HG03103 (cell line): ENCODE data around the gene VSTM2L.
"Not testable (repeated sequence)": the region's sequence is repeated elsewhere in the genome, so short reads cannot be mapped to it uniquely, and the experiment has no call there.

Experiments used
- ATAC-seq: cut with Tn5 transposase; IDR thresholded peaks from one replicate; pipeline ENCODE4 v1.9.1; 2021; ENCODE audit warnings: low read depth; ENCODE audit not compliant: unreplicated experiment

The VSTM2L gene, protein sequence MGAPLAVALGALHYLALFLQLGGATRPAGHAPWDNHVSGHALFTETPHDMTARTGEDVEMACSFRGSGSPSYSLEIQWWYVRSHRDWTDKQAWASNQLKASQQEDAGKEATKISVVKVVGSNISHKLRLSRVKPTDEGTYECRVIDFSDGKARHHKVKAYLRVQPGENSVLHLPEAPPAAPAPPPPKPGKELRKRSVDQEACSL

DNA sequence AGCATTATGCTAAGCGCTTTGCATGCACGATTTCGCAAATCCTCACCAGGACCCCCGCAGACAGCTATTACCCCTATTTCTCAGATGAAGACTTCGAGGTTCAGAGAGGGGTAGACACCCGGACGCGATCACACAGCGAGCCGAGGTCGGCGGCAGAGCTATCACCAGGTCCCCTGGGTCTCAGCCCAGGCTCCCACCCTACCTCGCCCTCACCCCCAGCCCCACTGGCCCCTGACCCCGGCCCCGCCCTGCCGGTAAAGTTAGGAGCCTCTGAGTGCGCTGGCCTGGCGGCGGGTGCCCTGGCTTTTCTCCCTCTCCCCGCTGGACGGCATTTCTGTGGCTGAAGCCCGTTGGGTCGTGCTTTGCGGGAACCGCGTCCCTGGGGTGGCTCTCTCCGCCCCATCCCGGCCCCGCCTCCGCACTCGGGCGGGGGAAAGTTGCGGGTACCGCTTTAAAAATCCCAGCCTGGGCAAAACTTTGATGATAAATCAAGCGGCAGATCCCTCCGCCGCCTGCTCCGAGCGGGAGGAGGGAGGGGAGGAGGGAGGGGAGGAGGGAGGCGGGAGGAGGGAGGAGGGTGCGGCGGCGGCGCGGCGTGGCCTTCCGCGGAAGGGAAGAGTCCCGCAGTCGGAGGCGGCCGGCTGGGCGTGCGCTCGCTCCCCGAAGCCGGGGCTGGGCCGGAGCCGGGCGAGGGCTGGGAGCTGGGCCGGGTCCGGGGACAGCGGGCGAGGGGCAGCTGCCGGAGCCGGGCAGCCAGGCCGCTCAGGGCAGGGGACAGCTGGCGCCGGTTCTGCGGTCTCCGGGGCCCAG lies at the start of gene VSTM2L:
VSTM2L (plus strand) TSS at position 624 of the 810 bp plus-strand sequence. CDS start 224 bp downstream, outside the sequence.
- no peak for ATAC-seq

DNA sequence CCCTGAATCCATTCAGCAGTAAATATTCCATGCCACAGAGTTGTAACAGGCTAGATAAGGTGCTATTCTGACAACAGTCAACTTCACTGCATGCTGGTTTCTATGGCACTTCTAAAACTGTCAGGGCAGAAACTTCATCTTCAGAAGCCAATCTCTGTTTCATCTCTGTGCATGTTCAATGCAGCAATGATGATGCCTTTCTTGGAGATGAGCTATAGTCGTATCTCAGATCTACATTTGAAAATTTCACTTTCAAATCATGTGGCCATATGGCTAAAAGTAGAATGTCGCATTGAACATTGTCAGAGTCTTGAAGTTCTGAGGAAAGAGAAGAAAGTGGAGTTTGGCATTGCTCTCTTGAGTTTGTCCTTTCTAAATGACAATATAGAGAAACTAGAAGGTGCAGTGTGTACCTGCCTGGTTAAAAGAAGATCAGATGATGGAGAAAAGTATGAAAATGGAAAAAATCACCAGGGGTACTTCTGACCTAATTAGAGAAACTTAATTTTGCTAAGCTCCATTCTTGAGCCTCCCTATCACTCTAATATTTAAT lies 49.0 kb upstream of the VSTM2L start:
- no peak for ATAC-seq

DNA sequence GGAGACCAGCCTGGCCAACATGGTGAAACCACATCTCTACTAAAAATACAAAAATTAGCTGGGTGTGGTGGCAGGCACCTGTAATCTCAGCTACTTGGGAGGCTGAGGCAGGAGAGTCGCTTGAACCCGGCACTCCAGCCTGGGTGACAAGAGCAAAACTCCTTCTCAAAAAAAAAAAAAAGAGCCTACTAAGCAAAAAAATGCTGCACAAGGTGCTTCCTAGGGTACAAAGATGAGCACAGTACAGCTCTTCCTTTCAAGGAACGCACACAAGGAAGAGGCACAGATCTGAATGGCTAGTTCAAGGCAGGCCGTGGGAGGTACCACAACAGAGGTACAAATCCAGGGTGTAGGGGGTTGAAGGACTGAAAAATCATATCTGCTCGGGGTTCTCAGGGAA lies 46.9 kb upstream of the VSTM2L start:
- ATAC-seq: not testable (repeated sequence)

DNA sequence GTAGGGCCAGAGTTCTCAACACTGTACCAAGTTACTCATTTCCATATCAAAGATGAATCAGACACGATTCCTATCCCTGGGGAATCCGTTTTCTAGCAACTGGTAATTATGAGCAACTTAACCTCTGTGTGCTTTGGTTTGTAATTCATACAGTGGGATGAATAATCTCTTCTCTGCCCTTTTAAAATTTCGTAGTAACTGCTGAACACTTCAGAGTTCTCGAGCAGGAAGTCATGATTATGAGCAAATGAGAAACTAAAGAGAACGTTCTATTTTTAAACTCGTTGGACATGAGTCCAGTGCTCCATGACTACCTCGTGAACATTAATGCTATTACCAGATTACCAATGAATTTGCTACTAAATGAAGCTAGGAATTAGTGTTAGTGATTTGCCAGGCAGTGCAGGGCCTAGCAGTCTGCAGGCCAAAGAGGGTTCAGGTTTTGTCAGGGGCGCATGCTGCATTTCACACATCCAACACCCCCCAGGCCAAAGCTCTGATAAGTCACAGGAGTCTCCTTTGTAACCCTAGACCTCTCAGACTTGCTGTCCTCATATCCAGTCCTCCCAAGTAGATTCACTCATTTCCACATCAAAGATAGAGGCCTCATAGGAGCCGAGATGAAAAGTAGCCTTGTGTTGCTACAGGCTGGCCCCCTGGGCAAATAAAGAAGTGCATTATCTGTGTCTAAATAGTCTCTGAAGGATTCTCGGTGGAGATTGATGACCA lies 45.8 kb upstream of the VSTM2L start:
- no peak for ATAC-seq

DNA sequence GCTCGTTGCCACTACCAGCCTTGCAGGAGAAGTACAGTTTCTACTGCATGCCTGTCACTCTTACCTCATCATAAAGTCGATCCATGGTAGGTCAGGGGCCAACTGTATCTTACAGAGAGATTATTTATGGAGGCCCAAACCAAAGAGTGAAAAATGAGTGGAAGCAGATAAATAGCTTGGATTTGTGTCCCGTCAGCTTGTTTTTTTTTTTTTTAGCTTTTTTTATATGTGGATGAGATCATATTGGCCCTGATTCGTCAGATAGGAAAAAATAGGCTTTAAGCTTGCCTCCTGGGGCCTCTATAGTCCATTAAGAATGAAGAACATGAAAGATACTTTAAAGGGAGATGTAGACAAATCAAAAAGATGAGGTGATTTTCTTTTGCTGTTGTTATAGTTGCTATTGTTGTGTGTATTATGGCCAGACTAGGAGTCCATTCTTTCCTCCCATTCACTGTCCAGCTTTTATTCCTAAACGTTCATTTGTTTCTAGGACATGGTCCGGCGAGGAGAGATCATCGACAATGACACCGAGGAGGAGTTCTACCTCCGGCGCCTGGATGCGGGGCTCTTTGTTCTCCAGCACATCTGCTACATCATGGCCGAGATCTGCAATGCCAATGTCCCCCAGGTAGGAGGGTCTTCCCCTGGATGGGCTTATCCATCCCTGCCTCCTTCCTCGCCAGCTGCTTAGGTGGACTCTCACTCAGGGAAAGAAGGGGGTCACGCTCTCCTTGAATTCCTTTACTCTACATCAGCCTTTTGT lies 43.3 kb upstream of the VSTM2L start:
- ATAC-seq: no peak

DNA sequence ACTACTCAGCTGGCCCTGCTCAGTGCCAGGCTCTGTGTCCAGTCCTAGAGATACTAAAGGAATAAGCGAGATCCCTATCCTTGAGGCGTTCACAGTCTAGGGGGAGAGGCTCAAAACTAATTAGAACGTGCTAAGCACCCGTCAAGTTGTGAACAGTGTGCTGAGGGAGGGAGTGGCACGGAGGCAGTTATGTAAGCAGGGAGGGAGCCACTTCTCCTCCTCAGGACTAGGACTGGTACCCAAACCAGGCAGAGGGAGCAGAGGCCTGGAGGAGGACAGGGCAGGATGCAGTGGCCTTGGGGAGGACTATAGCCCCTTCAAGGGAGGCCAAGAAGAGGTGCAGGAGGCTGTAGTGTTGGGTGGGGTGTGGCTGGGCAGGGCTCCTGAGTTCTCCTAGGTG lies 39.6 kb upstream of the VSTM2L start:
- no peak for ATAC-seq

DNA sequence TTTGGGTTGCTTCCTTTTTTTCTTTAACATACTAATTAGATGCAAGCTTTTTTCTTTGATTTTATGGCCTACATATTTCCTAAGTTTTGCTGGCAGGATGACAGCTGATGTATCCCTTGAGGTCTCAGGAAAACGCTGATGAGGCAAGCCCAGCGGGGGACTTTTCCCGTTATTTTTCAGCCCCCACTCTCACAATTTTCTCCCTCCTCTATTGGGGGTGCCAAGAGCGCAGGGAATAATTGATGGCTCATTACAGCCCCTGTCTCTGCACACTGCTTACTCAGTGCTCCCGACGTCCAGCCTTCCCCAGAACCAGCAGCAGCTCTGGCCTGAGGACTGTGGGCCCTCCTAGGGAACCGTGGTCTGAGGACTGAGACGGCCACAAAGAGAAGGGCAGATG lies 38.6 kb upstream of the VSTM2L start:
- no peak for ATAC-seq

DNA sequence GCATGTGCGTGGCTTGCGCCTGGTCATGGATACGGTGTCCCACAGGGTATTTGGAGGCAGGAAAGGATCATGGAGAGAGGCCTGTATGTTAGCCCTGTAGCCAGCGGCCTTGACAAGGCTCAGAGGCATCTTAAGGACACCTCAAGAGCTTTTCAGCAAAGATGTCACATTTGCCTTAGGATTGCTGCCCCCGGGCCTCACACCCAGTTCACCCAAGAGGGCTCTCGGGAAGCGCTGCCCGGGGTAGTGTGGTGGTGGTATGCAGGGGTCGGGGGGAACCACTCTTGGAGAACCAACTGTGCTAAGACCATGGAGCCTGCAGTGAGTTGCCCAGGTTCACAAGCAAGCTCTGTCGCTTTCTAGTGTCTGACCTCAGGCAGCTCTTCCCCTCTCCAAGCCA lies 36.9 kb upstream of the VSTM2L start:
- ATAC-seq: no peak

DNA sequence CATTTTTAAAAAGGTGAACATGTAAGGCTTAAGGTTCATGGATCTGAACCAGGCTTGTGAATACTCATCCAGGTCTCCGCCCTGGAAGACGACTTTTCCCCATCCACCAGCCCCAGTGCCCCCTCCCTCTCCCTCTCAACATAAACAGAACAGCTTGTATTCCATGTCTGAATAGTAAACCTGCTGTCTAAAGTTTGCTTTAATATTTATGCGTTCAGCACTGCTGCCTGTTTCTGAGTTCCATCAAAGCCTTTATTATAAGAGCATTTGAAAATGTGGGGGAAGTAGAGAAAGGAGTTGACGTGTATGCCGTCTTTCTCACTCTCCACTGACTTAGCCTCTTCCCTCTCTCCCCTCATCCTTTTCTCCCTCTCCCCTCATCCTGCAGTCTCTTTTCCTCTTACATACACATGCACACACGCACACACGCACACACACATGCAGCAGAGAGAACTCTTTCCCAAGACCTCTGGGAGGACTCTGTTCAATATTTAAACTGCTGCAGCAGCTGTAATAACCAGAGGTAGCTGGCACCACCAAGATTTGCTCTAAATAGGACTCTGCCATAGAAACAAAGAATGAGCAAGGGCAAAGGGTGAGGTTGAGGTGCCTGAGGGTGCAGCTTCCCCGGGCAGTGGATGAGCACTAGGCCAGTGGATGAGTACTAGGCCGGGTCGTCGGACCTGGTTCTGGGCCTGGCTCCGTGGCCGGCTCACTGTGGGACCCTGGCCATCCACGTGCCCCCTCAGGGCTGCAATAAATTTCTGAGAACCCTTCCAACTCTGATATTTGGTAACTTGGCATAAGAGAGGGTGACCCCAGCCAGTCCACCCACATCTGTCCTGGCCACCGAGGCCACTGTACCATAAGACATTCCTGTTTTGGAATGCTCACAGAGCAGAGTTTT lies 35.4 kb upstream of the VSTM2L start:
- no peak for ATAC-seq

DNA sequence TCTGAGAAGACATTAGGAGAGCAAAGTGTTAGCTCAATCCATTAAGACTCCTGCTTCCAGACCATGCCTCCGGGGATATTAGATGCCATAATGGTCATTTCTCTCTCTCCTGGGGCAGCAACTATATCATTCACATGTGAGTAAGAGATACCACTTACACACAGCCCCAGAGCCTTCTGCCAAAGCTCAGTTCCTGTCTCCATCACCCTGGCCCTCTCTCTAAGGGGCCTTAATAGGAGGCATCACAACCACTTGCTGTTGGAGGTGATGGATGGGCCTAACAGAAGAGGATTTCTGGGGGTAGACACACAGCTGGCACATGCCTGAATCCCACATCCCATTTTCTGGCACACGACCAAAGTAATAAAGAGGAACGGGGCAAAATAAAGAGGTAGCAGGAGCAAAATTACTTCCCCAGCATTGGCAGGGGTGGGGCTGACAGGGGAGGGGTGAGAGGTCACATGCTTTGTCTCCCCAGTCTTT lies 34.0 kb upstream of the VSTM2L start:
- ATAC-seq: no peak

DNA sequence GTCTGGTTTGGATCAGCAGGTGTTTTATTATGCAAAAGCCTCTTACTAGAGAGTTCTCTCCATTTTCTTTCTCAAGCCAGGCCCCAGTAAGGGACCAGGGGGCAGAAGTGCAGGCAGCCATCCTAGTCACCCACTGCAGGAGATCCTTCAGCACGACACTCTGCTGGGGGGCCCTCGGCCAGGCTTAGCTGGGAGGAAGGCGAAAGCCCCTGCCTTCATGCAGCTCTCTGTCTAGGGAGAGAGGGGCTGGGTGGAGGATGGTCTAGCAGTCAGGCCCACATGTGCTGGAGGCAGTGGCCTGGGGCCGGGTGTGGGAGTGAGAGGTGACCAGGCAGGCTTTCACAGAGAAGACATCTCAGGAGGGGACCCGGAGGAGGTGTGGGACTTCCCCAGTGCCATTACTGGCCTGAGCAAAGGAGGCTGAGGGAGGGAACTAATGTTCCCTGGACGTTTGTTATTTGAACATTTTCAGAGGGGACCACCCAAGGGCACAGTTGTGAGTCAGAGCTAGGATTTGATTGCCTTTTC lies 33.5 kb upstream of the VSTM2L start:
- ATAC-seq: no peak

DNA sequence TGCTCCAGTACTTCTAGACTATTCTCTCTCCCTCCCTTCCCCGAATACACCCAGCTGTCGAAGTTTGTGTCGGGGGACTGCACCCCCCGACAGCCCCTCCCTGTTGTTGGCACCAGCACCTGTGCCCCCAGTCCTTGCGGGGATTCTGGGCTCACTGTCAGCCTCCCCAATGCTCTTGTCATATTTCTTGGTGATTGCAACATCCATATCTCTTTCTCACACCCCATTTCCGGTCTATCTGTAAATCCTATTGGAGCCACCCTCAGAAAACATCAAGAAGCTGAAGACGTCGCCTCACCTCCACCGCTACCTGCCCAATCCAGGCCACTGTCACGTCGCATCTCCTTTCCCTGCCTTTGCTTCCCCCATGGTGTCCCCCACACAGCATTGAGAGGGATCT lies 32.6 kb upstream of the VSTM2L start:
- no peak for ATAC-seq

DNA sequence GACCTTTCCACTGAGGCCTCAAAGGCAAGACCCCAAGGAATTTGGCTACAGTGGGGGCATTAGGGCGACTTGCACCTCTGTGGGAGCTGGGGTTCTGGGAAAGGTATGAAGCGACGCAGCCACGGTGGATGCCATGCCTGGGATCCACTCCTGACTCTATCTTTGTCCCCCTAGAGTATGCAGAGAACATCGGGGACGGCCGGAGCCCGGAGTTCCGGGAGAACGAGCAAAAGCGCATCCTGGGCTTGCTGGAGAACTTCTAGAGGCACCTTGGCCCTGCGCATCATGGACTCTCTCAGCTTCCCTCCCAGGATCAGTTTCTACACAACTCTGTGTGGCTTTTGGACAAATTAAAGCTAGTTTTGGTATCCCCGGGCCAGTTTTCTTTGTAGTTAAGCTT lies 31.2 kb upstream of the VSTM2L start:
- no peak for ATAC-seq

DNA sequence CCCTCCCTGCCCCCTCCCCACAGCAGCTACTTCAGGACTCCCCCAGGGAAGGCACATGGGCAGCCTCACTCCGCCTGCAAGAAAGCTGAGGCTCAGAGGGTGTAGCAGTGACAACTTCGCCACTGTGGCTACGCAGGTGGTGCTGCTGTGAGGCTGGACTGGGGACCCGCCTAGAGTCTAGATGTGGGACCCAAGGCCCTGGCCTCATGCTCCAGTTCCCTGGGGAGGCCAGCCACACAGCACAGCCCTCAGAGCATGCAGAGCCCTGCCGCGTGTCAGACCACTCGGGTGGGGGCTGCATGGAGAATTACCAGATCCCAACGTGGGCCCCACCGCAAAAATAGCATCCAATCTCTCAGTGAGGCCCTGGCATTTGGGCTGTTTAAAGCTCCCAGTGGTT lies 30.8 kb upstream of the VSTM2L start:
- ATAC-seq: no peak

DNA sequence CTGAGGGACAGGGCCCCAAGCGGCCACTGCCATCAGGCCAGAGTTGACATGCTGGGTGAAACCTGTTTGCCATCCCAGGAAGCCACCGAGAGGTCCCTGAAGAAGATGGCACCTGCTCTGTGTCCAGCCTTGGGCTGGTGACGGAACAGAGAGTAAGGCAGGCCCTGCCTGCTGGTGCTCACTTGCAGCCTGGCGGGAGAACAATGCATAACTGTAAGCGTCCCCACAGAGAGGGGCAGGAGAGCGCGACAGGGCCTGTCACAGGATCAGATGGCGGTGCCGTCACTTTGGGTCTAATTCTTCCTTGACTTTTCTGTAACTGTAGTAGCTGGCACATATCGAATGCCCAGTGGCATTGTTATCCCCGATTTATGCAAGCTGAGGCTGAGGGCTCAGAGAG lies 29.0 kb upstream of the VSTM2L start:
- ATAC-seq: no peak

DNA sequence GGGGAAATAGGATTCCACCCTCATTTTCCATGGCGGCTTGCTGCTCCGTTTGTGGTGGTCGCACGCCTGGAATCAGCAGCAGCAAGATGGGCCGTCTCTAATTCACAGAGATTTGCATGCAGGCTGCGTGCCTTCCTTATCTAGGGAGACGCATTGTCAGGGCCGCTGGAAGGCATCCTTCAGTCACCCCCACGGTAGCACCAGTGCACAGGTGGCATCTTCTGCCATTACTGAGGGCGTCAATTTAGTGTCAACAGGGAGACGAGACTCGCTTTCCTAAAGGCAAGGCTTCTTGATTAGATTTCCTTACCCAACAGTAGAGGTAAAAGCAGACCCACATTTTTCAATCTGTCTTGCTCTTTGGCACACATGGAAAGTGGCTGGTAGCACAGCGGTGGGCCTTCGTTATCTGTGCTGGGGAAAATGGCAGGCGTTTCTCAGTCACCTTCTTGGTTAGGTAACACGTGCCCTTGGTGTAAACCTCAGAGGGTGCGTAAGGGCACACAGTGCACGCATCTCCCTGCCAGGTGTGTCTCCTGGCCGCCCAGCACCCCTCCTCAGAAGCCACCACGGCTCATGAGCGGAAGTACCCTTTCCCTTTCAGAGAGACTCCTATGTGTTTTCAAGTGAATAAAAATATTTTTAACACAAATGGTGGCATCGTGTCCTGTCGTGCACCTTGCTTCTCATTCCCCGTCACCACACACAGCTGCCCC lies 27.3 kb upstream of the VSTM2L start:
- no peak for ATAC-seq

DNA sequence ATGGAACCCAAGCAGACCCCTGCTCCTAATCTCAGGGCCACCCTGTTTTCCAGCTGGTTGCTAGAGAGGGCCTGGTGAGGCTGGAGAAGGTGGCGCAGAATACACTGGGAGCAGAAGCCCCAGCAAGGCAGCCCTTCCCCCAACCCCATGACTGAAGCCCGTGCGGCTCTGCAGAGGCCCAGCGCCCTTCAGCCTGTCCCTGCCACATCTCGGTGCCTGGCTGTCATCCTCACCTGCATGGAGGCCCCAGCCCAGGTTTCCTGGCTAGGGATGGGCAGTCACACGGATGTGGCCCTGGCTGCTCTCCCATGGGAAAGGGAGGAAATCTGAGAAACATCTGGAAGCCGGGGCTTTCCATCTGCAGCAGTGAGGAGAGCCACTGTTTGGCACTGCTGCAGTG lies 26.1 kb upstream of the VSTM2L start:
- ATAC-seq: no peak
